HCT116 (cell line): ENCODE data around the gene DPH6. TPM values are rescaled to one million over a fixed set of nuclear protein-coding genes. Genes with fewer than 3 reads are reported as not detected.

ENCODE experiments used
- ATAC-seq: fragments of 200-7000 bp; cut with Tn5 transposase; 2 replicates; pipeline ENCODE4 v1.9.1; 2020; ENCODE audit warnings: mild to moderate bottlenecking, moderate library complexity
- BruUV-seq: library from RNA; stranded (reverse); fragments of 400-500 nt; replicated peaks from 2 replicates; lab custom pipeline; 2021; lab: Mats Ljungman, UMichigan
- CTCF ChIA-PET: fragments of 300-600 bp; sonication (Branson Sonifier 250); formaldehyde crosslinking; loops from one replicate; lab custom pipeline; 2021; ENCODE audit warnings: antibody characterized with exemption; lab: Charles Lee
- POLR2A ChIA-PET: fragments of 300-600, 350-600 bp; sonication (Branson Sonifier 250); formaldehyde crosslinking; loops from one replicate; lab custom pipeline; 2021; ENCODE audit warnings: antibody characterized with exemption; lab: Charles Lee
- RAD21 ChIA-PET, 2 experiments: fragments of 300-600 bp; sonication (Branson Sonifier 250); formaldehyde crosslinking; loops; one replicate each; lab custom pipeline; 2023; ENCODE audit warnings: low total read pairs in 2 of 2; ENCODE audit not compliant: uncharacterized antibody in 2 of 2, unreplicated experiment in 2 of 2, low non-redundant PET in 1 of 2; lab: Charles Lee
- DNase-seq: peaks from one replicate; pipeline ENCODE4 v3.0.0-alpha.2; 2010; ENCODE audit warnings: low read depth, low spot score
- H2AFZ ChIP-seq: fragments of 200-600 bp; shearing (Covaris generic), sonication (generic); 2 replicates; pipeline ENCODE4 v1.6.1; 2017; ENCODE audit warnings: low read depth, mixed run types, mixed read lengths, antibody characterized with exemption, low read length; ENCODE audit not compliant: poor library complexity, severe bottlenecking
- H3K27ac ChIP-seq: 2 replicates; pipeline ENCODE4 v1.5.1; 2012; ENCODE audit warnings: low read depth, low read length
- H3K27me3 ChIP-seq: fragments of 200-600 bp; sonication (generic); 2 replicates; pipeline ENCODE4 v1.6.1; 2016; ENCODE audit warnings: mixed run types, low read length, mixed read lengths; ENCODE audit not compliant: insufficient read depth
- H3K36me3 ChIP-seq, 2 experiments: fragments of 200-500 bp in 1 of 2; fragments of 200-600 bp in 1 of 2; sonication (Bioruptor generic) in 1 of 2; sonication (generic) in 1 of 2; 2 replicates each; pipeline versions ENCODE4 v1.5.1 to v1.6.1; 2014 to 2016; ENCODE audit warnings: low read length in 2 of 2, inconsistent platforms in 1 of 2, mixed read lengths in 1 of 2, mixed run types in 1 of 2; ENCODE audit not compliant: insufficient read depth in 2 of 2, control insufficient read depth in 1 of 2
- H3K4me1 ChIP-seq, 2 experiments: fragments of 200-600 bp in 1 of 2; sonication (generic) in 1 of 2; 2 replicates each; pipeline versions ENCODE4 v1.5.1 to v1.6.1; 2012 to 2017; ENCODE audit warnings: low read length in 2 of 2, inconsistent platforms in 1 of 2, mild to moderate bottlenecking in 1 of 2, mixed read lengths in 1 of 2, mixed run types in 1 of 2, moderate library complexity in 1 of 2; ENCODE audit not compliant: insufficient read depth in 2 of 2, control insufficient read depth in 1 of 2
- H3K4me2 ChIP-seq: fragments of 200-600 bp; sonication (generic); 2 replicates; pipeline ENCODE4 v1.6.1; 2017; ENCODE audit warnings: mixed run types, low read length, mixed read lengths
- H3K4me3 ChIP-seq, 2 experiments: fragments of 200-600 bp in 1 of 2; sonication (generic) in 1 of 2; replicated peaks in 1 of 2; 2 replicates each; pipeline ENCODE4 v1.5.1; 2011 to 2016; ENCODE audit warnings: low read length in 2 of 2, control low read depth in 1 of 2, low read depth in 1 of 2, mild to moderate bottlenecking in 1 of 2, mixed read lengths in 1 of 2, mixed run types in 1 of 2
- H3K79me2 ChIP-seq: fragments of 200-600 bp; sonication (generic); 2 replicates; pipeline ENCODE4 v1.6.1; 2017; ENCODE audit warnings: mild to moderate bottlenecking, mixed run types, low read length, moderate library complexity, mixed read lengths; ENCODE audit not compliant: insufficient read depth
- H3K9ac ChIP-seq: fragments of 200-600 bp; sonication (generic); 2 replicates; pipeline ENCODE4 v1.6.1; 2016; ENCODE audit warnings: low read length, mixed read lengths
- H3K9me2 ChIP-seq: fragments of 200-600 bp; sonication (generic), shearing (Covaris generic); 2 replicates; pipeline ENCODE4 v1.6.1; 2017; ENCODE audit warnings: mixed run types, mild to moderate bottlenecking, moderate library complexity; ENCODE audit not compliant: insufficient read depth
- H3K9me3 ChIP-seq, 2 experiments: fragments of 200-500 bp in 1 of 2; fragments of 200-600 bp in 1 of 2; sonication (Bioruptor generic) in 1 of 2; sonication (generic) in 1 of 2; 2 replicates each; pipeline ENCODE4 v1.6.1; 2014 to 2017; ENCODE audit warnings: low read length in 2 of 2, mixed read lengths in 2 of 2, inconsistent platforms in 1 of 2, low read depth in 1 of 2, mild to moderate bottlenecking in 1 of 2, mixed run types in 1 of 2, moderate library complexity in 1 of 2; ENCODE audit not compliant: control insufficient read depth in 1 of 2, insufficient read depth in 1 of 2
- H4K20me1 ChIP-seq: fragments of 200-600 bp; sonication (generic), shearing (Covaris generic); 2 replicates; pipeline ENCODE4 v1.6.1; 2017; ENCODE audit warnings: mixed run types, mild to moderate bottlenecking, moderate library complexity; ENCODE audit not compliant: insufficient read depth
- ATF3 ChIP-seq: IDR thresholded peaks from 2 replicates; pipeline ENCODE4 v1.6.1; 2012
- CBX3 ChIP-seq: IDR thresholded peaks from 2 replicates; pipeline ENCODE4 v1.6.1; 2012; ENCODE audit warnings: low read depth
- CEBPB ChIP-seq: IDR thresholded peaks from 2 replicates; pipeline ENCODE4 v1.6.1; 2012; ENCODE audit warnings: low read depth
- CTCF ChIP-seq, 3 experiments: fragments of 200-600 bp in 1 of 3; sonication (generic) in 1 of 3; IDR thresholded peaks in 2 of 3; conservative IDR thresholded peaks in 1 of 3; 2 replicates each; pipeline ENCODE4 v1.5.1; 2012 to 2017; ENCODE audit warnings: low read depth in 2 of 3, low read length in 2 of 3, antibody characterized with exemption in 1 of 3, borderline replicate concordance in 1 of 3, control low read depth in 1 of 3, mild to moderate bottlenecking in 1 of 3, mixed read lengths in 1 of 3, mixed run types in 1 of 3, moderate library complexity in 1 of 3; ENCODE audit not compliant: insufficient read depth in 1 of 3
- EGR1 ChIP-seq: IDR thresholded peaks from 2 replicates; pipeline ENCODE4 v1.6.1; 2012; ENCODE audit warnings: low read depth
- ELF1 ChIP-seq: IDR thresholded peaks from 2 replicates; pipeline ENCODE4 v1.6.1; 2012; ENCODE audit warnings: low read depth, borderline replicate concordance
- EZH2 ChIP-seq: fragments of 200-600 bp; sonication (generic); IDR thresholded peaks from 2 replicates; pipeline ENCODE4 v1.6.1; 2017; ENCODE audit warnings: antibody characterized with exemption, mixed run types
- EZH2phosphoT487 ChIP-seq: fragments of 200-600 bp; IDR thresholded peaks from 2 replicates; pipeline ENCODE4 v1.6.1; 2018; ENCODE audit warnings: antibody characterized with exemption, borderline replicate concordance
- FOSL1 ChIP-seq: IDR thresholded peaks from 2 replicates; pipeline ENCODE4 v1.6.1; 2012; ENCODE audit warnings: low read depth
- JUND ChIP-seq: IDR thresholded peaks from 2 replicates; pipeline ENCODE4 v1.6.1; 2012
- MAX ChIP-seq: IDR thresholded peaks from 2 replicates; pipeline ENCODE4 v1.6.1; 2012
- POLR2A ChIP-seq: IDR thresholded peaks from 2 replicates; pipeline ENCODE4 v1.7.0; 2011; ENCODE audit warnings: borderline replicate concordance; ENCODE audit not compliant: insufficient read depth, insufficient read length; ENCODE audit errors: extremely low read depth
- POLR2AphosphoS5 ChIP-seq: IDR thresholded peaks from 2 replicates; pipeline ENCODE4 v1.6.1; 2011; ENCODE audit warnings: mild to moderate bottlenecking, low read depth, low read length, moderate library complexity
- RAD21 ChIP-seq: IDR thresholded peaks from 2 replicates; pipeline ENCODE4 v1.6.1; 2012; ENCODE audit warnings: low read depth, mild to moderate bottlenecking
- SIN3A ChIP-seq: IDR thresholded peaks from 2 replicates; pipeline ENCODE4 v1.6.1; 2012; ENCODE audit warnings: low read depth
- SP1 ChIP-seq: IDR thresholded peaks from 2 replicates; pipeline ENCODE4 v1.6.1; 2012; ENCODE audit warnings: low read depth
- SRF ChIP-seq: IDR thresholded peaks from 2 replicates; pipeline ENCODE4 v1.6.1; 2012; ENCODE audit warnings: low read depth
- TCF7L2 ChIP-seq: IDR thresholded peaks from 2 replicates; pipeline ENCODE4 v1.7.0; 2011; ENCODE audit warnings: borderline replicate concordance, inconsistent platforms; ENCODE audit not compliant: insufficient read depth, insufficient read length; ENCODE audit errors: extremely low read depth
- YY1 ChIP-seq: IDR thresholded peaks from 2 replicates; pipeline ENCODE4 v1.6.1; 2011; ENCODE audit warnings: low read length, low read depth, moderate library complexity, mild to moderate bottlenecking; ENCODE audit not compliant: insufficient replicate concordance; ENCODE audit errors: extremely low read depth
- ZBTB33 ChIP-seq: IDR thresholded peaks from 2 replicates; pipeline ENCODE4 v1.6.1; 2011; ENCODE audit warnings: mild to moderate bottlenecking, low read length, moderate library complexity; ENCODE audit not compliant: insufficient replicate concordance; ENCODE audit errors: extremely low read depth
- ZFX ChIP-seq: fragments of 450-650 bp; IDR thresholded peaks from 2 replicates; pipeline ENCODE4 v1.6.1; 2017
- ZNF274 ChIP-seq: fragments of 200-500 bp; sonication (Bioruptor generic); IDR thresholded peaks from 2 replicates; pipeline ENCODE4 v1.6.1; 2014; ENCODE audit warnings: mild to moderate bottlenecking, low read depth, low read length, inconsistent platforms
- intact Hi-C: fragments of 100-400 bp; cut with micrococcal nuclease; formaldehyde crosslinking; loops from 2 replicates; pipeline ENCODE4 v1.10.0; 2022
- total RNA-seq: library from RNA; stranded (reverse); gene quantifications from one replicate; pipeline ENCODE4 v1.2.1, GENCODE V29; 2021; ENCODE audit not compliant: unreplicated experiment

Gene DPH6
- total RNA-seq, 1 experiment from 2014 or later, result 18.2 TPM

GRCh38 chr15:35557544-35557943 is 11.6 kb upstream of the DPH6 start:
- DNase-seq (peak; percentile 80), ATAC-seq (peak; percentile 89)
- Histone ChIP-seq H3K4me1 (peaks cover 12 to 14% of the 10 kb centered on the region in 2 experiments), H3K4me2 (peak overlapping the region; percentile 43), H3K79me2 (no peaks in the 10 kb centered on the region), H4K20me1 (no peaks in the 10 kb centered on the region), H2AFZ (no peak overlapping the region), H3K4me3 (no peak overlapping the region; a peak in 1 of 4 replicates), H3K36me3 (no peaks in the 10 kb centered on the region), H3K9ac (no peak overlapping the region), H3K9me2 (no peaks in the 10 kb centered on the region), H3K27ac (no peak overlapping the region; the same call in 1 of the 2 replicates), H3K9me3 (no peaks in the 10 kb centered on the region), H3K27me3 (no peaks in the 10 kb centered on the region)
- no TSS peak for BruUV-seq
- ChIA-PET CTCF (no interaction called here), RAD21 (no interaction called here), POLR2A (no interaction called here)
- intact Hi-C loops, result no loop called here
- peak; percentile 65 for TF ChIP-seq SRF
- TF ChIP-seq EZH2, result no peak
- no peak for TF ChIP-seq POLR2AphosphoS5
- TF ChIP-seq EZH2phosphoT487, result no peak
- TF ChIP-seq ATF3, result peak; percentile 40; the same call in 1 of the 2 replicates
- TF ChIP-seq EGR1, result no peak
- no peak for TF ChIP-seq POLR2A
- TF ChIP-seq CTCF (IDR thresholded peaks at IDR 0.05 in 2 of 3, conservative IDR thresholded peaks at IDR 0.05 in 1 of 3; ENCODE audit: borderline replicate concordance in 1 of 3, insufficient read depth in 1 of 3, low read depth in 2 of 3, low read length in 2 of 3), result no peak
- peak; percentile 50 for TF ChIP-seq SP1
- TF ChIP-seq TCF7L2, result no peak
- peak; percentile 89 for TF ChIP-seq FOSL1
- no peak for TF ChIP-seq RAD21
- TF ChIP-seq SIN3A, result 0 out of 2 replicates have a peak, but pooled peaks have one; percentile 31
- TF ChIP-seq CBX3, result peak; percentile 83
- peak; percentile 89 for TF ChIP-seq JUND
- no peak for TF ChIP-seq ZBTB33
- TF ChIP-seq YY1, result no peak
- no peak for TF ChIP-seq ZNF274
- TF ChIP-seq ELF1, result no peak
- no peak for TF ChIP-seq ZFX
- TF ChIP-seq MAX, result peak; percentile 35; the same call in 1 of the 2 replicates
- TF ChIP-seq CEBPB, result peak; percentile 68
